GM10266 (cell line): ENCODE measurements around the gene HTRA1.

ENCODE experiments used
- DNase-seq: peaks from one replicate; pipeline ENCODE4 v3.0.0; 2012; ENCODE audit errors: extremely low spot score
- CTCF ChIP-seq: IDR thresholded peaks from 2 replicates; pipeline ENCODE4 v1.5.1; 2012; ENCODE audit warnings: mild to moderate bottlenecking, low read depth; ENCODE audit not compliant: control insufficient read depth, insufficient read depth; ENCODE audit errors: missing control alignments

HTRA1 gene

DNA sequence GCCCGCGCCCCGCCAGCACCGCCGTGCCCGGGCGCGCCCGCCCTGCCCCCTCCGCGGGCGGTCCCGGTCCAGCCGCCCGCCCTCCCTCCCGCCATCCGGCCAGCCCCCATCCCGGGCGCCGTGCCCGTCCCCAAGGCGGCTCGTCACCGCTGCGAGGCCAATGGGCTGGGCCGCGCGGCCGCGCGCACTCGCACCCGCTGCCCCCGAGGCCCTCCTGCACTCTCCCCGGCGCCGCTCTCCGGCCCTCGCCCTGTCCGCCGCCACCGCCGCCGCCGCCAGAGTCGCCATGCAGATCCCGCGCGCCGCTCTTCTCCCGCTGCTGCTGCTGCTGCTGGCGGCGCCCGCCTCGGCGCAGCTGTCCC is at the start of gene HTRA1:
Gene HTRA1, plus strand, starts transcription at position 187 of the 362 bp plus-strand sequence. Its CDS starts 100 bp downstream, at position 287.
- DNase-seq: no peak
- no peak for TF ChIP-seq CTCF

DNA sequence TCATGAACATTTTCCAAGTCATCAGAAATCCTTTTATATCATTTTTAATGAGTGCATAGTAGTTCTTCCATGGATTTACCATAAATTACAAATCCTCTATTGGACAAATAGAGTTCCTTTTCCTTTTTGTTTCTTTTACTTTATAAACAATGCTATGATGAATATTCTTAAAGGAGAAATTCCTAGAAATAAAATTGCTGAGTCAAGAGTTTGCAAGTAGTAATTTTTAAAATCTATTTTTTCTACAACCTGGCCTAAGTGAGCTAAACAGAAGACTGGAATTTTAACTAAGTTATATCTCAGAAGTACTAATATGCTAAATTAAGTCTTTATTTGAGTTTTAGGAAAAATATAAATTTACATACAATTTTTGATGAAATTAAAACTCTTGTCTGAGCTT is 48.0 kb upstream of the HTRA1 start:
- TF ChIP-seq CTCF: no peak
- DNase-seq: no peak

DNA sequence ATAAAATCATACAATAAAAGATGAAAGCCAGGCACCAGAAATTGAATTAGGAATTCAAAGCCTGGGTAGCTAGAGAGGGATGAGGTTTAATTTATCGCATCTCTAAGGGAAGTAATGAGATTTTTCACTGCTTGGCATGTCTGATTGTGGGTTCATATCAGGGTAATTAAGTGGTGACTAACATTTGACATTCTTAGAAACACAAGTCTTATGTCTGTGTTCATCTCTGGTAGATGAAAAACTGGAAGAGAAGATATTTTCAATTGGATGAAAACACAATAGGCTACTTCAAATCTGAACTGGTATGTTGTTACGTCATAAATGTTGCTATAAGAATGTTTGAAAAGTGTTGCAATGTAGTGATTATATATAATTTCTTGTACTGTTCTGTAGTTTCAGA is 43.7 kb upstream of the HTRA1 start:
- TF ChIP-seq CTCF: no peak
- DNase-seq: no peak

DNA sequence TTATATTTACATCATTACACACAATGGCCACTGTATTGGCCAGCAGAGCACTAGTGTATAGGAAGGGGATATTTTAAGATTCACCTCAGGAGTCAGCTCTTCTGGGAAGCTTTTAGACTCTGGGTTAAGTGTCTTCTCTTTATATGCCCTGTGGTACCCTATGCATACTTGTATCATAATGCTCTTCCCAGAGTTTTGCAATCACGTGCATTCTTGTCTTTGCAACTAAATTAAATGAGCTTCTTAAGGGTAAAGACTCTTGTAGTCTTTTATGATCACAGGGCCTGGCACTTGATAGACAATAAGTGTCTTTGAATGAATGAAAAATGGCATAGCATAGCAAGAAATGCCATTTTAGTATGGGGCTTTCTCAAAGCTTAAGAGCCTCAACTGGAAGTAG is 42.3 kb upstream of the HTRA1 start:
- DNase-seq: no peak
- TF ChIP-seq CTCF: no peak

DNA sequence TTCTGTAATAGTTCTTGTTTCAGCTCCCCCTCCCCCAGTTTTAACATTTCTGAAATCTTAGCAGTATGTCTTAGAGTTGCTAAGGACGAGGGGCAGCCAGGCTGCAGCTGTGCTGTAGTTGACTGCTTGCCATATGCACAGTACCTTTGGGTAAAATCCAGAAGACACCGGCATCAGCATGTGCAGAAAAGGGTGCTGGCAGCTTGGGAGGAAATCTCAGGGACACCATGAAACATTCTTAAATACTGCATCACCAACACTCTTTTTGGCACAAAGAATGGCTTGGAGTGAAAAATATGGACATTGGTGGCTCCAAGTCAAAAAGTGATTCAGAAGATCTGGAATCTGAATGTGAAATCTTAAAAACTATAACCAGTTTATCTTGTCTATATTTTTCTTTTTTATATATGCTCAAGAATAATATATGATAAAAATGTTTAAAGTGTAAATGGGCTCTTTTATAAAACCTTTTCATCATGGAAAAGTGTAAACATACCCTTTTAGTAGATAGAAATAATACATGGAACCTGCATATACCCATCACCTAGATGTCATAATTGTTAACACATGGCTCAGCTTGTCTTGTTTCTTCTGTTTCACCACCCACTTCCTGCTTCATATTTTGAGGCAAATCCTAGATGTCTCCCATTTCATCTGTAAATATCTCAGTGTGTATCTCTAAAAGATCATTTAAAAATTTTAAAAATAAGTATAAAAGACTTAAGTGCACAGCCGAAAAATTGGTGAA is 41.3 kb upstream of the HTRA1 start:
- DNase-seq: no peak
- TF ChIP-seq CTCF: no peak

DNA sequence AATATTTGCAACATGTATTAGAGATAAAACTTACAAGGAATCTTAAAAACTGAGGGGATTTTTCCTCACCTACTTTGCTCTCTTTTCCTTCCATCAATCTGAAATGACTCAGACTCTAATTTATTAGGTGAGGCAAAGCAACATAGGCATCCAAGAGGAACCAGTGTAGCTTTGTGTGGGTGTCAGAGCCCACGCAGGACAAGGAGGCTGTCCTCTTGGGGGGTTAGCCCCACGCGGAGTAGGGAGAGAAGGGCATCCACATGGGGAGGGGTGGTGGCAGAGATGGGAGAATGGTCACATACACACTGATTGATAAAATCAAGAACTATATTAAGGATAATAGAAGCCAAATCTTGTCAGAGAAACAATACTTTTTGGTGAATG is 40.7 kb upstream of the HTRA1 start:
- TF ChIP-seq CTCF: no peak
- no peak for DNase-seq

DNA sequence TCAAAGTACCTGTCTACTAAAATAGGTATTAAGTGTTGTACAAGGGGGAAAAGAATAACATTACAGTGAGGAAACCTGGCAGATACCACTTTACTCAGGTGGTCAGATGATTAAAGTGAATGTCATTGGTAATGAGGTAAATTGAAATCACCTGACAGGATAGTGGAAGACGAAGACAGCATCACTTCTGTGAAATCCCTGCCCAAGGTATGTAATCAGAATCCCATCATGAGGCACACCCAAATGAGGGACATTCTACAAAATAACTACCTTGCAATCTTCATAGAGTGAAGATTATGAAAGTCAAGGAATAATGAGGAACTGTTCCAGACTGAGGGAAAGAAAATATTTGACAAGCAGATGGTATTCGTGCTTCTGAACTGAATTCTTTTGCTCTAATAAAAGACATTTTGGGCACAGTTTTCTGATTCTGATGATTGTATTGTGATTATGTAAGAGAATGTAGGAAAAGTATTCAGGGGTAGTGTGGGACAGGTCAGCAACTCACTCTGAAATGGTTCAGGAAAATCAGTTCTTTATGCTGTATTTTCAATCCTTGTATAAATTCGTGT is 40.2 kb upstream of the HTRA1 start:
- TF ChIP-seq CTCF: no peak

More for the DNA sequence above, 40.2 kb upstream of the HTRA1 start:
- DNase-seq: no peak
